Duodenal mucosa (tissue), 2 donors: ENCODE data around the gene GSG1L.

Experiments
- H3K27ac ChIP-seq: one replicate; pipeline ENCODE4 v1.7.0; 2013; ENCODE audit warnings: low read depth, low read length
- H3K27me3 ChIP-seq, 2 donors: one replicate each; pipeline ENCODE4 v1.7.0; 2013; ENCODE audit warnings: low read length in 2 of 2, control low read depth in 1 of 2; ENCODE audit not compliant: insufficient read depth in 2 of 2, control insufficient read depth in 1 of 2
- H3K36me3 ChIP-seq, 2 donors: one replicate each; pipeline ENCODE4 v1.7.0; 2013; ENCODE audit warnings: low read length in 2 of 2, control low read depth in 1 of 2; ENCODE audit not compliant: insufficient read depth in 2 of 2, control insufficient read depth in 1 of 2
- H3K4me1 ChIP-seq, 2 donors: one replicate each; pipeline ENCODE4 v1.7.0; 2013; ENCODE audit warnings: low read length in 2 of 2, control low read depth in 1 of 2; ENCODE audit not compliant: insufficient read depth in 2 of 2, control insufficient read depth in 1 of 2
- H3K4me3 ChIP-seq, 2 donors: one replicate each; pipeline ENCODE4 v1.7.0; 2013; ENCODE audit warnings: low read length in 2 of 2, low read depth in 1 of 2
- H3K9ac ChIP-seq, 2 donors: one replicate each; pipeline ENCODE4 v1.7.0; 2013; ENCODE audit warnings: low read length in 2 of 2, low read depth in 1 of 2
- H3K9me3 ChIP-seq, 2 donors: one replicate each; pipeline ENCODE4 v1.7.0; 2013; ENCODE audit warnings: low read length in 2 of 2, control low read depth in 1 of 2; ENCODE audit not compliant: control insufficient read depth in 1 of 2

Gene GSG1L

GRCh38 chr16:27738596-27738995 is 324.9 kb downstream of the GSG1L start:
- H3K4me1 ChIP-seq = no peaks in the 10 kb centered on the region
- no peak overlapping the region for H3K27ac ChIP-seq
- peaks cover 8 to 9% of the 10 kb centered on the region in 2 donors for H3K36me3 ChIP-seq

More at GRCh38 chr16:27738596-27738995, 324.9 kb downstream of the GSG1L start:
- Histone ChIP-seq H3K9ac (no peak overlapping the region), H3K9me3 (no peaks in the 10 kb centered on the region), H3K4me3 (no peak overlapping the region), H3K27me3 (no peaks in the 10 kb centered on the region)
